HepG2 (cell line): ENCODE data around the gene PLPP3. TPM values are rescaled to one million over a fixed set of nuclear protein-coding genes. Genes with fewer than 3 reads are reported as not detected.
A peak's percentile ranks its signal among the peaks of the same experiment; 100 is the strongest.

ENCODE experiments used
- ATAC-seq: fragments of 200-7000 bp; cut with Tn5 transposase; 3 replicates; pipeline ENCODE4 v1.9.1; 2020; ENCODE audit warnings: mild to moderate bottlenecking, moderate library complexity
- BruUV-seq: library from RNA; stranded (reverse); fragments of 400-500 nt; replicated peaks from 2 replicates; lab custom pipeline; 2021; lab: Mats Ljungman, UMichigan
- CTCF ChIA-PET: fragments of 300-600 bp; formaldehyde crosslinking; extraction: SDS; loops from one replicate; lab custom pipeline; 2021; ENCODE audit warnings: low total read pairs, inconsistent platforms, low intra/inter-chr PET ratio; lab: Yijun Ruan, JAX
- POLR2A ChIA-PET: fragments of 350-600 bp; sonication (Branson Sonifier 250); formaldehyde crosslinking; loops from one replicate; lab custom pipeline; 2020; ENCODE audit warnings: antibody characterized with exemption, inconsistent platforms; lab: Yijun Ruan, JAX
- DNase-seq: peaks from one replicate; pipeline ENCODE4 v3.0.0-alpha.2; 2015; ENCODE audit warnings: low spot score
- FAIRE-seq: peaks from 3 replicates; lab custom pipeline; 2011; peaks lifted over from hg19 to GRCh38; lab: Jason Lieb, UNC
- H2AFZ ChIP-seq: one replicate; pipeline ENCODE4 v1.6.1; 2011; ENCODE audit warnings: low read length, inconsistent platforms
- H3K27ac ChIP-seq: fragments of 300-600 bp; 3 replicates; pipeline ENCODE4 v1.8.0; 2011; ENCODE audit warnings: mixed run types, mild to moderate bottlenecking, mixed read lengths, low read length, inconsistent platforms; ENCODE audit not compliant: insufficient read depth; ENCODE audit errors: extremely low read length
- H3K27me3 ChIP-seq, 2 experiments: fragments of 200-600 bp in 1 of 2; 2 replicates in 1 of 2; 3 replicates in 1 of 2; pipeline versions ENCODE4 v1.6.0 to v1.8.0; 2011; ENCODE audit warnings: low read length in 2 of 2, mild to moderate bottlenecking in 2 of 2, moderate library complexity in 2 of 2, inconsistent platforms in 1 of 2; ENCODE audit not compliant: insufficient read depth in 2 of 2, control insufficient read depth in 1 of 2
- H3K36me3 ChIP-seq, 2 experiments: fragments of 200-600 bp in 1 of 2; replicated peaks in 1 of 2; 2 replicates in 1 of 2; 3 replicates in 1 of 2; pipeline versions ENCODE4 v1.5.1 to v1.8.0; 2011; ENCODE audit warnings: low read length in 2 of 2, inconsistent platforms in 1 of 2; ENCODE audit not compliant: insufficient read depth in 2 of 2, control insufficient read depth in 1 of 2
- H3K4me1 ChIP-seq: 2 replicates; pipeline ENCODE4 v1.5.1; 2012; ENCODE audit warnings: low read length, inconsistent platforms; ENCODE audit not compliant: insufficient read depth
- H3K4me2 ChIP-seq: 2 replicates; pipeline ENCODE4 v1.6.0; 2011; ENCODE audit warnings: low read depth, low read length, inconsistent platforms
- H3K4me3 ChIP-seq, 3 experiments: fragments of 200-600 bp in 1 of 3; sonication (generic), shearing (Covaris generic) in 1 of 3; replicated peaks in 1 of 3; 2 replicates each; pipeline ENCODE4 v1.5.1; 2011 to 2016; ENCODE audit warnings: low read length in 3 of 3, inconsistent platforms in 2 of 3, low read depth in 2 of 3, mild to moderate bottlenecking in 2 of 3, control low read depth in 1 of 3, mixed read lengths in 1 of 3; ENCODE audit not compliant: insufficient read depth in 1 of 3
- H3K79me2 ChIP-seq: one replicate; pipeline ENCODE4 v1.6.1; 2011; ENCODE audit warnings: low read length, inconsistent platforms; ENCODE audit not compliant: insufficient read depth
- H3K9ac ChIP-seq: 2 replicates; pipeline ENCODE4 v1.6.0; 2011; ENCODE audit warnings: mild to moderate bottlenecking, low read depth, low read length, inconsistent platforms; ENCODE audit not compliant: insufficient read depth
- H3K9me3 ChIP-seq: 2 replicates; pipeline ENCODE4 v1.5.1; 2012; ENCODE audit warnings: mild to moderate bottlenecking, low read length
- H4K20me1 ChIP-seq: 2 replicates; pipeline ENCODE4 v1.6.0; 2011; ENCODE audit warnings: inconsistent platforms, mild to moderate bottlenecking, low read length, moderate library complexity; ENCODE audit not compliant: insufficient read depth
- FOXO1 ChIP-seq: sonication (generic); formaldehyde crosslinking; IDR thresholded peaks from 2 replicates; pipeline ENCODE4 v1.4.0; 2020; ENCODE audit warnings: missing genetic modification reagents
- MED1 ChIP-seq: sonication (generic); formaldehyde crosslinking; IDR thresholded peaks from 2 replicates; pipeline ENCODE4 v1.4.0; 2020; ENCODE audit warnings: missing genetic modification reagents
- NR2F2 ChIP-seq: IDR thresholded peaks from 2 replicates; pipeline ENCODE4 v1.6.1; 2012; ENCODE audit warnings: low read depth, inconsistent platforms, borderline replicate concordance
- PITX1 ChIP-seq: sonication (generic); formaldehyde crosslinking; IDR thresholded peaks from 2 replicates; pipeline ENCODE4 v1.5.1; 2020; ENCODE audit warnings: mild to moderate bottlenecking, missing genetic modification reagents
- SIN3A ChIP-seq: IDR thresholded peaks from 2 replicates; pipeline ENCODE4 v1.6.1; 2011; ENCODE audit warnings: low read depth, mild to moderate bottlenecking, control low read depth, low read length, borderline replicate concordance
- THAP11 ChIP-seq: IDR thresholded peaks from 2 replicates; pipeline ENCODE4 v1.6.1; 2016; ENCODE audit warnings: missing biosample characterization, missing genetic modification reagents
- ZFP36L1 ChIP-seq: sonication (generic); formaldehyde crosslinking; IDR thresholded peaks from 2 replicates; pipeline ENCODE4 v1.8.0; 2022; ENCODE audit warnings: mild to moderate bottlenecking, missing genetic modification reagents, moderate library complexity
- ZFP37 ChIP-seq: sonication (generic); formaldehyde crosslinking; IDR thresholded peaks from 2 replicates; pipeline ENCODE4 v1.4.0; 2020; ENCODE audit warnings: missing genetic modification reagents, borderline replicate concordance
- ZNF430 ChIP-seq: sonication (generic); formaldehyde crosslinking; IDR thresholded peaks from 2 replicates; pipeline ENCODE4 v1.9.0; 2021; ENCODE audit warnings: mild to moderate bottlenecking, missing genetic modification reagents
- ZNF644 ChIP-seq: IDR thresholded peaks from 2 replicates; pipeline ENCODE4 v1.6.1; 2016; ENCODE audit warnings: low read depth
- ZNF792 ChIP-seq: IDR thresholded peaks from 2 replicates; pipeline ENCODE4 v1.6.1; 2016
- WGBS: methylation state at CpG from one replicate; pipeline ENCODE4 v1.1.6; 2017; ENCODE audit warnings: low lambda C conversion rate; 5-methylcytosine and 5-hydroxymethylcytosine counted together
- in situ Hi-C: cut with HindIII; loops from 2 replicates; pipeline ENCODE4 v1.10.0; 2017; ENCODE audit warnings: low pct_unique_long_range_greater_than_20kb; ENCODE audit not compliant: extremely low pct_ligation_motif_present
- intact Hi-C: fragments of 100-400 bp; cut with micrococcal nuclease; formaldehyde crosslinking; loops from one replicate; pipeline ENCODE4 v1.10.0; 2022; ENCODE audit not compliant: unreplicated experiment
- polyA plus RNA-seq, 8 experiments: library from polyadenylated mRNA; depleted of rRNA in 3 of 8; stranded (reverse) in 7 of 8; unstranded in 1 of 8; fragments of >200 nt; fragmentation: Illumina TruSeq in 4 of 8; extraction: Trizol in 4 of 8; gene quantifications; 2 replicates each; pipeline versions ENCODE4 v1.2.1 to v1.2.3, GENCODE V29; 2011 to 2016; ENCODE audit warnings: low read depth in 4 of 8, missing spikeins in 1 of 8, mixed read lengths in 1 of 8; ENCODE audit not compliant: insufficient read depth in 1 of 8
- total RNA-seq, 5 experiments: library from RNA; depleted of rRNA; stranded (reverse); fragments of >200 nt; fragmentation: Illumina TruSeq; extraction: Trizol; gene quantifications; 2 replicates each; pipeline ENCODE4 v1.2.3, GENCODE V29; 2016; ENCODE audit warnings: low read depth in 1 of 5
- TF ChIP-seq, protein P1 (sequence below): sonication (generic); formaldehyde crosslinking; conservative IDR thresholded peaks from 2 replicates; pipeline ENCODE4 v1.5.0; 2020; ENCODE audit warnings: missing genetic modification reagents
- TF ChIP-seq, protein P2 (sequence below): sonication (generic); formaldehyde crosslinking; IDR thresholded peaks from 2 replicates; pipeline ENCODE4 v1.4.0; 2020; ENCODE audit warnings: missing genetic modification reagents, mild to moderate bottlenecking, borderline replicate concordance
- TF ChIP-seq, protein P3 (sequence below): sonication (generic); formaldehyde crosslinking; IDR thresholded peaks from 2 replicates; pipeline ENCODE4 v1.4.0; 2020; ENCODE audit warnings: missing genetic modification reagents, borderline replicate concordance
- TF ChIP-seq, protein P4 (sequence below): sonication (generic); formaldehyde crosslinking; IDR thresholded peaks from 2 replicates; pipeline ENCODE4 v1.5.1; 2020; ENCODE audit warnings: mild to moderate bottlenecking, missing genetic modification reagents, moderate library complexity

The PLPP3 gene
- total and polyA plus RNA-seq, 2 of the 13 experiments (the other 11 are each of a cell fraction or from before 2014, with no cell fraction given) = 49.7 to 65.8 TPM

DNA sequence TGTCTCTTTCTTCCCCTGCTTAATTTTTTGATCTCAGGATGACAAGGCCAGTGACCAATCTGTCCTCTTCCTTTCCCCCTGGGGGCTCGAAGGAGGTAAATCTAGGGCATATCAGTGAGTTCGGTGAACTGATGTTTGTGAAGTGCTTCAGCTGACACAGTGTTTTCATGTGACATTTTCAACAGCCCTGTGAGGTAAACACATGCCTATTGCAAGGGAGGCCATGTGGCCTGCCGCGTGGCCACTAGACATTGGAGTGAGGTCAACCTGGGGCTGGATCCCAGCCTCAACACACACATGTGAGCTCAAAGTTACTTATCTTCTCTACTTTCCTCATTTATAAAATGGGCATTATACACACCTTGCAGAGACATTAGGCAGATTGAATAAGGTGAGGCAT lies 126.3 kb downstream of the PLPP3 start:
- intact Hi-C loops (no loop called here), in situ Hi-C loops (no loop called here)
- FAIRE-seq (no peak), ATAC-seq (no peak; the same call in 2 of the 3 replicates), DNase-seq (peak; percentile 44)
- H3K9ac ChIP-seq = no peak overlapping the region
- WGBS = 52% methylated on average over 4 of the region's 4 CpGs
- ChIA-PET CTCF (no interaction called here), POLR2A (interaction anchor here (0.7 to 1.2 kb wide), 2 partner anchors 24 to 262 kb away, joined by 3 to 4 read pairs; no protein-coding TSS in a partner anchor)
- no peaks in the 10 kb centered on the region for H3K9me3 ChIP-seq
- H3K36me3 ChIP-seq = no peaks in the 10 kb centered on the region
- H3K4me2 ChIP-seq = no peak overlapping the region
- H2AFZ ChIP-seq = no peak overlapping the region
- BruUV-seq = no TSS peak
- H3K4me1 ChIP-seq = peaks cover 74% of the 10 kb centered on the region
- peak overlapping the region; percentile 48 for H3K27ac ChIP-seq
- no peaks in the 10 kb centered on the region for H3K79me2 ChIP-seq
- H4K20me1 ChIP-seq = no peaks in the 10 kb centered on the region
- H3K4me3 ChIP-seq = no peak overlapping the region
- H3K27me3 ChIP-seq = no peaks in the 10 kb centered on the region
- TF ChIP-seq, protein P1, sequence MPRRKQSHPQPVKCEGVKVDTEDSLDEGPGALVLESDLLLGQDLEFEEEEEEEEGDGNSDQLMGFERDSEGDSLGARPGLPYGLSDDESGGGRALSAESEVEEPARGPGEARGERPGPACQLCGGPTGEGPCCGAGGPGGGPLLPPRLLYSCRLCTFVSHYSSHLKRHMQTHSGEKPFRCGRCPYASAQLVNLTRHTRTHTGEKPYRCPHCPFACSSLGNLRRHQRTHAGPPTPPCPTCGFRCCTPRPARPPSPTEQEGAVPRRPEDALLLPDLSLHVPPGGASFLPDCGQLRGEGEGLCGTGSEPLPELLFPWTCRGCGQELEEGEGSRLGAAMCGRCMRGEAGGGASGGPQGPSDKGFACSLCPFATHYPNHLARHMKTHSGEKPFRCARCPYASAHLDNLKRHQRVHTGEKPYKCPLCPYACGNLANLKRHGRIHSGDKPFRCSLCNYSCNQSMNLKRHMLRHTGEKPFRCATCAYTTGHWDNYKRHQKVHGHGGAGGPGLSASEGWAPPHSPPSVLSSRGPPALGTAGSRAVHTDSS (CRISPR knock-in tag) = no peak
- TF ChIP-seq NR2F2 (no peak), SIN3A (no peak), ZNF644 (CRISPR knock-in tag) (0 out of 2 replicates have a peak, but pooled peaks have one; percentile 49), FOXO1 (CRISPR knock-in tag) (peak; percentile 56; the same call in 1 of the 2 replicates), ZNF430 (CRISPR knock-in tag) (peak; percentile 60; the same call in 1 of the 2 replicates), PITX1 (CRISPR knock-in tag) (0 out of 2 replicates have a peak, but pooled peaks have one; percentile 5), THAP11 (peak; percentile 15; the same call in 1 of the 2 replicates), ZFP37 (CRISPR knock-in tag) (0 out of 2 replicates have a peak, but pooled peaks have one; percentile 70), ZNF792 (no peak), ZFP36L1 (CRISPR knock-in tag) (peak; percentile 73; the same call in 1 of the 2 replicates), MED1 (CRISPR knock-in tag) (peak; percentile 67; the same call in 1 of the 2 replicates)
- TF ChIP-seq, protein P2, sequence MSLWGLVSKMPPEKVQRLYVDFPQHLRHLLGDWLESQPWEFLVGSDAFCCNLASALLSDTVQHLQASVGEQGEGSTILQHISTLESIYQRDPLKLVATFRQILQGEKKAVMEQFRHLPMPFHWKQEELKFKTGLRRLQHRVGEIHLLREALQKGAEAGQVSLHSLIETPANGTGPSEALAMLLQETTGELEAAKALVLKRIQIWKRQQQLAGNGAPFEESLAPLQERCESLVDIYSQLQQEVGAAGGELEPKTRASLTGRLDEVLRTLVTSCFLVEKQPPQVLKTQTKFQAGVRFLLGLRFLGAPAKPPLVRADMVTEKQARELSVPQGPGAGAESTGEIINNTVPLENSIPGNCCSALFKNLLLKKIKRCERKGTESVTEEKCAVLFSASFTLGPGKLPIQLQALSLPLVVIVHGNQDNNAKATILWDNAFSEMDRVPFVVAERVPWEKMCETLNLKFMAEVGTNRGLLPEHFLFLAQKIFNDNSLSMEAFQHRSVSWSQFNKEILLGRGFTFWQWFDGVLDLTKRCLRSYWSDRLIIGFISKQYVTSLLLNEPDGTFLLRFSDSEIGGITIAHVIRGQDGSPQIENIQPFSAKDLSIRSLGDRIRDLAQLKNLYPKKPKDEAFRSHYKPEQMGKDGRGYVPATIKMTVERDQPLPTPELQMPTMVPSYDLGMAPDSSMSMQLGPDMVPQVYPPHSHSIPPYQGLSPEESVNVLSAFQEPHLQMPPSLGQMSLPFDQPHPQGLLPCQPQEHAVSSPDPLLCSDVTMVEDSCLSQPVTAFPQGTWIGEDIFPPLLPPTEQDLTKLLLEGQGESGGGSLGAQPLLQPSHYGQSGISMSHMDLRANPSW (CRISPR knock-in tag) = no peak
- TF ChIP-seq, protein P3, sequence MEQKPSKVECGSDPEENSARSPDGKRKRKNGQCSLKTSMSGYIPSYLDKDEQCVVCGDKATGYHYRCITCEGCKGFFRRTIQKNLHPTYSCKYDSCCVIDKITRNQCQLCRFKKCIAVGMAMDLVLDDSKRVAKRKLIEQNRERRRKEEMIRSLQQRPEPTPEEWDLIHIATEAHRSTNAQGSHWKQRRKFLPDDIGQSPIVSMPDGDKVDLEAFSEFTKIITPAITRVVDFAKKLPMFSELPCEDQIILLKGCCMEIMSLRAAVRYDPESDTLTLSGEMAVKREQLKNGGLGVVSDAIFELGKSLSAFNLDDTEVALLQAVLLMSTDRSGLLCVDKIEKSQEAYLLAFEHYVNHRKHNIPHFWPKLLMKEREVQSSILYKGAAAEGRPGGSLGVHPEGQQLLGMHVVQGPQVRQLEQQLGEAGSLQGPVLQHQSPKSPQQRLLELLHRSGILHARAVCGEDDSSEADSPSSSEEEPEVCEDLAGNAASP = 0 out of 2 replicates have a peak, but pooled peaks have one; percentile 12
- TF ChIP-seq, protein P4, sequence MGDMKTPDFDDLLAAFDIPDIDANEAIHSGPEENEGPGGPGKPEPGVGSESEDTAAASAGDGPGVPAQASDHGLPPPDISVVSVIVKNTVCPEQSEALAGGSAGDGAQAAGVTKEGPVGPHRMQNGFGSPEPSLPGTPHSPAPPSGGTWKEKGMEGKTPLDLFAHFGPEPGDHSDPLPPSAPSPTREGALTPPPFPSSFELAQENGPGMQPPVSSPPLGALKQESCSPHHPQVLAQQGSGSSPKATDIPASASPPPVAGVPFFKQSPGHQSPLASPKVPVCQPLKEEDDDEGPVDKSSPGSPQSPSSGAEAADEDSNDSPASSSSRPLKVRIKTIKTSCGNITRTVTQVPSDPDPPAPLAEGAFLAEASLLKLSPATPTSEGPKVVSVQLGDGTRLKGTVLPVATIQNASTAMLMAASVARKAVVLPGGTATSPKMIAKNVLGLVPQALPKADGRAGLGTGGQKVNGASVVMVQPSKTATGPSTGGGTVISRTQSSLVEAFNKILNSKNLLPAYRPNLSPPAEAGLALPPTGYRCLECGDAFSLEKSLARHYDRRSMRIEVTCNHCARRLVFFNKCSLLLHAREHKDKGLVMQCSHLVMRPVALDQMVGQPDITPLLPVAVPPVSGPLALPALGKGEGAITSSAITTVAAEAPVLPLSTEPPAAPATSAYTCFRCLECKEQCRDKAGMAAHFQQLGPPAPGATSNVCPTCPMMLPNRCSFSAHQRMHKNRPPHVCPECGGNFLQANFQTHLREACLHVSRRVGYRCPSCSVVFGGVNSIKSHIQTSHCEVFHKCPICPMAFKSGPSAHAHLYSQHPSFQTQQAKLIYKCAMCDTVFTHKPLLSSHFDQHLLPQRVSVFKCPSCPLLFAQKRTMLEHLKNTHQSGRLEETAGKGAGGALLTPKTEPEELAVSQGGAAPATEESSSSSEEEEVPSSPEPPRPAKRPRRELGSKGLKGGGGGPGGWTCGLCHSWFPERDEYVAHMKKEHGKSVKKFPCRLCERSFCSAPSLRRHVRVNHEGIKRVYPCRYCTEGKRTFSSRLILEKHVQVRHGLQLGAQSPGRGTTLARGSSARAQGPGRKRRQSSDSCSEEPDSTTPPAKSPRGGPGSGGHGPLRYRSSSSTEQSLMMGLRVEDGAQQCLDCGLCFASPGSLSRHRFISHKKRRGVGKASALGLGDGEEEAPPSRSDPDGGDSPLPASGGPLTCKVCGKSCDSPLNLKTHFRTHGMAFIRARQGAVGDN (CRISPR knock-in tag) = peak; percentile 57; the same call in 1 of the 2 replicates
